MCF 10A (cell line): ENCODE measurements around the gene EPHA1. TPM values are rescaled to one million over a fixed set of nuclear protein-coding genes. Genes with fewer than 3 reads are reported as not detected.

Experiments used
- BruUV-seq: library from RNA; stranded (reverse); fragments of 400-500 nt; replicated peaks from 2 replicates; lab custom pipeline; 2021; lab: Mats Ljungman, UMichigan
- CTCF ChIA-PET: fragments of 300-600 bp; sonication (Branson Sonifier 250); formaldehyde crosslinking; extraction: SDS; loops from one replicate; lab custom pipeline; 2021; ENCODE audit warnings: antibody characterized with exemption, inconsistent platforms; lab: Yijun Ruan, JAX
- POLR2A ChIA-PET: fragments of 300-600, 350-650 bp; sonication (Branson Sonifier 250); formaldehyde crosslinking; extraction: SDS; loops from one replicate; lab custom pipeline; 2020; ENCODE audit warnings: antibody characterized with exemption, inconsistent platforms; lab: Yijun Ruan, JAX
- DNase-seq: peaks from one replicate; pipeline ENCODE4 v3.0.0-alpha.2; 2018; ENCODE audit not compliant: unreplicated experiment
- H3K27ac Mint-ChIP-seq: one replicate; pipeline ENCODE4 v1.8.0; 2022; ENCODE audit warnings: mild to moderate bottlenecking, low read depth, mixed read lengths; ENCODE audit not compliant: unreplicated experiment
- H3K27me3 Mint-ChIP-seq: one replicate; pipeline ENCODE4 v1.8.0; 2022; ENCODE audit warnings: mixed read lengths; ENCODE audit not compliant: insufficient read depth, unreplicated experiment
- H3K36me3 Mint-ChIP-seq: one replicate; pipeline ENCODE4 v1.8.0; 2022; ENCODE audit warnings: mild to moderate bottlenecking, moderate library complexity, mixed read lengths; ENCODE audit not compliant: insufficient read depth, unreplicated experiment
- H3K4me1 Mint-ChIP-seq: one replicate; pipeline ENCODE4 v1.8.0; 2022; ENCODE audit warnings: mixed read lengths; ENCODE audit not compliant: insufficient read depth, unreplicated experiment
- H3K4me3 Mint-ChIP-seq: one replicate; pipeline ENCODE4 v1.8.0; 2022; ENCODE audit warnings: mild to moderate bottlenecking, moderate library complexity, mixed read lengths; ENCODE audit not compliant: unreplicated experiment
- H3K9me3 Mint-ChIP-seq: one replicate; pipeline ENCODE4 v1.8.0; 2022; ENCODE audit warnings: mixed read lengths; ENCODE audit not compliant: unreplicated experiment
- intact Hi-C: fragments of 100-400 bp; cut with micrococcal nuclease; formaldehyde crosslinking; loops from 2 replicates; pipeline ENCODE4 v1.14.1; 2022
- total RNA-seq: library from RNA; stranded (reverse); gene quantifications from 2 replicates; pipeline ENCODE4 v1.2.3, GENCODE V29; 2022
- TF ChIP-seq, protein P1 (sequence below): fragments of 200-600 bp; IDR thresholded peaks from one replicate; pipeline ENCODE4 v1.8.0; 2022; ENCODE audit warnings: antibody characterized with exemption, mild to moderate bottlenecking; ENCODE audit not compliant: unreplicated experiment

EPHA1 gene
- total RNA-seq, 1 experiment from 2014 or later: 0.89 TPM

DNA sequence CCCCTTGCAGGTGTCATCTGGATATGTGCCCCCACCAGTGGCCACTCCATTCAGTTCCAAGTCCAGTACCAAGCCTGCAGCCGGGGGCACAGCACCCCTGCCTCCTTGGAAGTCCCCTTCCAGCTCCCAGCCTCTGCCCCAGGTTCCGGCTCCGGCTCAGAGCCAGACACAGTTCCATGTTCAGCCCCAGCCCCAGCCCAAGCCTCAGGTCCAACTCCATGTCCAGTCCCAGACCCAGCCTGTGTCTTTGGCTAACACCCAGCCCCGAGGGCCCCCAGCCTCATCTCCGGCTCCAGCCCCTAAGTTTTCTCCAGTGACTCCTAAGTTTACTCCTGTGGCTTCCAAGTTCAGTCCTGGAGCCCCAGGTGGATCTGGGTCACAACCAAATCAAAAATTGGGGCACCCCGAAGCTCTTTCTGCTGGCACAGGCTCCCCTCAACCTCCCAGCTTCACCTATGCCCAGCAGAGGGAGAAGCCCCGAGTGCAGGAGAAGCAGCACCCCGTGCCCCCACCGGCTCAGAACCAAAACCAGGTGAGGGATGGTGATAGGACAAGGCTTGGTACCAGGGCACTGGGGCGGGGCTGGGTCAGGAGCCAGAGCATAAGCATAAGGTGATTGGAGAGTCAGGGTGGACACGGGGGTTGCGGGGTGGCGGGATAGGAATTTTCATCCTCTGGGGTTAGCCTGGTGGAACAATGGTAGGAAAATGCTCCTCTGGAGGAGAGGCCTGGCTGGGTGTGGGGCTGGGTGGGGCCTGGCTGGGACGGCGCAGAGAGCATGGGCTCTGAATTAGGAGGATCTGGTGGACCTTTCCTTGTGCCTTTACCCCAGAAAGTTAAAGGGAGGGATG, 25.6 kb downstream of the EPHA1 start:
- intact Hi-C loops: loop anchor here (5.0 kb wide), 1 partner anchor 519 kb away; the partner anchor contains the start of gene TCAF1
- ChIA-PET CTCF (interaction anchor here (0.6 to 1.5 kb wide), 6 partner anchors 11 to 148 kb away, joined by 3 to 7 read pairs (median 4); no protein-coding TSS in a partner anchor), POLR2A (interaction anchor here (1.3 to 1.6 kb wide), 4 partner anchors 10 to 23 kb away, joined by 3 to 8 read pairs (median 4); no protein-coding TSS in a partner anchor)
- no peaks in the 10 kb centered on the region for H3K27me3 Mint-ChIP-seq
- DNase-seq: no peak
- TF ChIP-seq, protein P1, sequence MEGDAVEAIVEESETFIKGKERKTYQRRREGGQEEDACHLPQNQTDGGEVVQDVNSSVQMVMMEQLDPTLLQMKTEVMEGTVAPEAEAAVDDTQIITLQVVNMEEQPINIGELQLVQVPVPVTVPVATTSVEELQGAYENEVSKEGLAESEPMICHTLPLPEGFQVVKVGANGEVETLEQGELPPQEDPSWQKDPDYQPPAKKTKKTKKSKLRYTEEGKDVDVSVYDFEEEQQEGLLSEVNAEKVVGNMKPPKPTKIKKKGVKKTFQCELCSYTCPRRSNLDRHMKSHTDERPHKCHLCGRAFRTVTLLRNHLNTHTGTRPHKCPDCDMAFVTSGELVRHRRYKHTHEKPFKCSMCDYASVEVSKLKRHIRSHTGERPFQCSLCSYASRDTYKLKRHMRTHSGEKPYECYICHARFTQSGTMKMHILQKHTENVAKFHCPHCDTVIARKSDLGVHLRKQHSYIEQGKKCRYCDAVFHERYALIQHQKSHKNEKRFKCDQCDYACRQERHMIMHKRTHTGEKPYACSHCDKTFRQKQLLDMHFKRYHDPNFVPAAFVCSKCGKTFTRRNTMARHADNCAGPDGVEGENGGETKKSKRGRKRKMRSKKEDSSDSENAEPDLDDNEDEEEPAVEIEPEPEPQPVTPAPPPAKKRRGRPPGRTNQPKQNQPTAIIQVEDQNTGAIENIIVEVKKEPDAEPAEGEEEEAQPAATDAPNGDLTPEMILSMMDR: no peak
- H3K9me3 Mint-ChIP-seq: no peaks in the 10 kb centered on the region
- H3K4me1 Mint-ChIP-seq: peaks cover 29% of the 10 kb centered on the region
- no TSS peak for BruUV-seq
- peaks cover 20% of the 10 kb centered on the region for H3K36me3 Mint-ChIP-seq
- H3K27ac Mint-ChIP-seq: peak overlapping the region; percentile 29
- peak overlapping the region; percentile 77 for H3K4me3 Mint-ChIP-seq

DNA sequence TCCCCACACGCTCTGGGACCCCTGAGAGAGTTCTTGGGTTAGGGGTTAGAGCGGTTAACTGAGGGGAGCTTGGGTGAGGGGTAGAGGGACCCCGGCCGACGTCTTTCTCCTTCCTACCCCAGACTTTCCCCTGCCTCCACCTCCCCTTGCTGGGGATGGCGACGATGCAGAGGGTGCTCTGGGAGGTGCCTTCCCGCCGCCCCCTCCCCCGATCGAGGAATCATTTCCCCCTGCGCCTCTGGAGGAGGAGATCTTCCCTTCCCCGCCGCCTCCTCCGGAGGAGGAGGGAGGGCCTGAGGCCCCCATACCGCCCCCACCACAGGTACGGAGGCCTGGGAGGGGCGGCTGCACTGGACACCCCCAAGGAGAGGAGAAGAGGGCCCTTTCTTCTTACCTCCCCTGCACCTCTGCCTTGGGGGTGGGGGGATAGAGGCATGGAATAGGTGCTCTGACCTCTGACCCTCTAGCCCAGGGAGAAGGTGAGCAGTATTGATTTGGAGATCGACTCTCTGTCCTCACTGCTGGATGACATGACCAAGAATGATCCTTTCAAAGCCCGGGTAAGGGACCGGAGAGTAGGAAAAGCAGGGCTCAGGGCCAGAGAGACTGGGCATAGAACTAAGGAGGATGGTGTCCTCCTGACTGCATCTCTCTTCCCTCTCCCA, 26.4 kb downstream of the EPHA1 start:
- peak overlapping the region; percentile 77 for H3K4me3 Mint-ChIP-seq
- TF ChIP-seq, protein P1: no peak
- DNase-seq: no peak
- peak overlapping the region; percentile 29 for H3K27ac Mint-ChIP-seq
- BruUV-seq: TSS peak; percentile 46
- no peaks in the 10 kb centered on the region for H3K27me3 Mint-ChIP-seq
- ChIA-PET POLR2A (interaction anchor here (0.6 to 1.6 kb wide), 11 partner anchors 8 to 119 kb away, joined by 3 to 8 read pairs (median 4); partner anchors contain the start of gene GSTK1), CTCF (interaction anchor here (0.6 to 3.5 kb wide), 5 partner anchors 13 to 148 kb away, joined by 3 to 31 read pairs (median 3); no protein-coding TSS in a partner anchor)
- peaks cover 30% of the 10 kb centered on the region for H3K4me1 Mint-ChIP-seq
- no peaks in the 10 kb centered on the region for H3K9me3 Mint-ChIP-seq
- H3K36me3 Mint-ChIP-seq: peaks cover 16% of the 10 kb centered on the region
- intact Hi-C loops: loop anchor here (5.0 kb wide), 1 partner anchor 520 kb away; the partner anchor contains the start of gene TCAF1

DNA sequence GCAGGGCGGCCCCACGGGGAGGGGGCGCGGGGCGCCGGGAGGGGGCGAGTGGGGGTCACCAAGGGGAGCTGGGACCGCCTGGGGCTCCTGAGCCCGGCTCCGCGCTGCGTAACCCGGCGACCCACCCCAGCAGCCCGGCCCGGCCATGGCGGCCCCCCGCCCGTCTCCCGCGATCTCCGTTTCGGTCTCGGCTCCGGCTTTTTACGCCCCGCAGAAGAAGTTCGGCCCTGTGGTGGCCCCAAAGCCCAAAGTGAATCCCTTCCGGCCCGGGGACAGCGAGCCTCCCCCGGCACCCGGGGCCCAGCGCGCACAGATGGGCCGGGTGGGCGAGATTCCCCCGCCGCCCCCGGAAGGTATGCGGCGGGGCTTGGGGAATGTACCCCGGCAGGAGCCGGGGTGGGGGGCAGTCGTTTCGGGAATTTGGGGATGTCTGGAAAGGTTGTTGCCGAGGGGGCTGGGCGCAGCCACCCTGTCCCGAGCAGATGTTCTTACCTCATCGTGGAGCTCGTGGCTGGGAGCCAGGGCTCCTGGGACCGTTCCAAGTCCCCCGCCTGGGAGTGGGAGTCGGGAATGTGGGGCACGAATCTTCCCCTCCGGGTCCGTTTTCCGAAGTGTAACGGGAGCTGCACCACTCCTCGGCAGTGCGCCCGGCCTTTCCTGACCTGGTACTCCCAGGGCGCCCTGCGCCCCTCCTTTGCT, 27.1 kb downstream of the EPHA1 start:
- intact Hi-C loops: loop anchor here (2.0 to 5.0 kb wide), 4 partner anchors 61 to 521 kb away; partner anchors contain the start of genes CASP2 and TCAF1
- Mint-ChIP-seq H3K9me3 (no peaks in the 10 kb centered on the region), H3K27me3 (no peaks in the 10 kb centered on the region), H3K4me1 (peaks cover 30% of the 10 kb centered on the region), H3K27ac (peak overlapping the region; percentile 88), H3K4me3 (peak overlapping the region; percentile 77), H3K36me3 (peaks cover 16% of the 10 kb centered on the region)
- BruUV-seq: no TSS peak
- CTCF ChIA-PET: interaction anchor here (0.7 to 3.5 kb wide), 3 partner anchors 12 to 118 kb away, joined by 3 to 31 read pairs (median 14); partner anchors contain the start of gene GSTK1
- TF ChIP-seq, protein P1: no peak
- POLR2A ChIA-PET: interaction anchor here (0.6 to 1.6 kb wide), 12 partner anchors 9 to 118 kb away, joined by 3 to 8 read pairs (median 4); partner anchors contain the start of gene GSTK1
- peak; percentile 85 for DNase-seq
